KMS-11 (cell line): ENCODE measurements around the gene CYTH4.

Experiments
- H2AFZ ChIP-seq: fragments of 200-600 bp; sonication (generic); 2 replicates; pipeline ENCODE4 v1.6.1; 2016; ENCODE audit warnings: antibody characterized with exemption, mixed run types, low read depth
- H3K27ac ChIP-seq: fragments of 200-600 bp; sonication (generic); 2 replicates; pipeline ENCODE4 v1.6.1; 2016; ENCODE audit warnings: mild to moderate bottlenecking, mixed run types
- H3K27me3 ChIP-seq: fragments of 200-600 bp; sonication (generic); 2 replicates; pipeline ENCODE4 v1.6.1; 2017; ENCODE audit warnings: mild to moderate bottlenecking, low read depth, mixed run types, moderate library complexity; ENCODE audit not compliant: insufficient read depth
- H3K36me3 ChIP-seq: fragments of 200-600 bp; sonication (generic); 2 replicates; pipeline ENCODE4 v1.6.1; 2017; ENCODE audit warnings: mild to moderate bottlenecking, mixed run types; ENCODE audit not compliant: insufficient read depth
- H3K4me1 ChIP-seq: fragments of 200-600 bp; sonication (generic); 2 replicates; pipeline ENCODE4 v1.6.1; 2016; ENCODE audit warnings: mild to moderate bottlenecking, low read depth, mixed run types; ENCODE audit not compliant: poor library complexity, severe bottlenecking
- H3K4me2 ChIP-seq: fragments of 200-600 bp; sonication (generic); 2 replicates; pipeline ENCODE4 v1.7.0; 2016; ENCODE audit warnings: mild to moderate bottlenecking, mixed run types
- H3K4me3 ChIP-seq: fragments of 200-600 bp; sonication (generic); IDR thresholded peaks from 2 replicates; pipeline ENCODE4 v1.6.1; 2017; ENCODE audit warnings: low read depth, low read length, mixed read lengths; ENCODE audit not compliant: insufficient read depth
- H3K79me2 ChIP-seq: fragments of 200-600 bp; sonication (generic); 2 replicates; pipeline ENCODE4 v1.6.1; 2016; ENCODE audit warnings: low read depth, mixed run types; ENCODE audit not compliant: insufficient read depth
- H3K9ac ChIP-seq: fragments of 200-600 bp; sonication (generic); 2 replicates; pipeline ENCODE4 v1.6.1; 2016; ENCODE audit warnings: mild to moderate bottlenecking, mixed run types
- H4K20me1 ChIP-seq: fragments of 200-600 bp; sonication (generic); 2 replicates; pipeline ENCODE4 v1.6.1; 2016; ENCODE audit warnings: mild to moderate bottlenecking, mixed run types; ENCODE audit not compliant: insufficient read depth
- CTCF ChIP-seq: fragments of 200-600 bp; sonication (generic); conservative IDR thresholded peaks from 2 replicates; pipeline ENCODE4 v1.6.1; 2017; ENCODE audit warnings: low read depth, mild to moderate bottlenecking, antibody characterized with exemption, low read length, moderate library complexity, mixed read lengths

Gene CYTH4

GRCh38 chr22:37274380-37274862, 7.9 kb upstream of the CYTH4 start:
- no peak overlapping the region for H3K9ac ChIP-seq
- no peak overlapping the region; the same call in 1 of the 2 replicates for H2AFZ ChIP-seq
- no peak overlapping the region for H3K4me2 ChIP-seq
- no peaks in the 10 kb centered on the region for H4K20me1 ChIP-seq
- no peaks in the 10 kb centered on the region for H3K79me2 ChIP-seq
- no peaks in the 10 kb centered on the region for H3K36me3 ChIP-seq
- H3K27me3 ChIP-seq: peaks cover 42% of the 10 kb centered on the region; the same call in 1 of the 2 replicates
- H3K4me3 ChIP-seq: no peak overlapping the region
- H3K27ac ChIP-seq: no peak overlapping the region
- no peaks in the 10 kb centered on the region for H3K4me1 ChIP-seq
- no peak for TF ChIP-seq CTCF

- H3K27me3 ChIP-seq: peaks cover 44% of the 10 kb centered on the region; the same call in 1 of the 2 replicates
- H2AFZ ChIP-seq: no peak overlapping the region
- no peak overlapping the region for H3K27ac ChIP-seq
- no peaks in the 10 kb centered on the region for H4K20me1 ChIP-seq
- no peak overlapping the region for H3K9ac ChIP-seq
- no peaks in the 10 kb centered on the region for H3K36me3 ChIP-seq
- no peaks in the 10 kb centered on the region for H3K79me2 ChIP-seq
- no peak overlapping the region for H3K4me3 ChIP-seq
- no peaks in the 10 kb centered on the region for H3K4me1 ChIP-seq
- no peak overlapping the region for H3K4me2 ChIP-seq
- no peak for TF ChIP-seq CTCF
Observed at GRCh38 chr22:37275134-37275533, 7.2 kb upstream of the CYTH4 start.

GRCh38 chr22:37275622-37276021, 6.7 kb upstream of the CYTH4 start:
- TF ChIP-seq CTCF: no peak
- H3K27ac ChIP-seq: no peak overlapping the region
- no peak overlapping the region for H3K4me3 ChIP-seq
- no peak overlapping the region for H2AFZ ChIP-seq
- H3K79me2 ChIP-seq: no peaks in the 10 kb centered on the region
- peaks cover 40% of the 10 kb centered on the region; the same call in 1 of the 2 replicates for H3K27me3 ChIP-seq
- no peak overlapping the region for H3K4me2 ChIP-seq
- H4K20me1 ChIP-seq: no peaks in the 10 kb centered on the region
- H3K9ac ChIP-seq: no peak overlapping the region
- no peaks in the 10 kb centered on the region for H3K36me3 ChIP-seq
- H3K4me1 ChIP-seq: no peaks in the 10 kb centered on the region

GRCh38 chr22:37276776-37277175, 5.5 kb upstream of the CYTH4 start:
- no peak overlapping the region for H3K9ac ChIP-seq
- no peak overlapping the region for H3K27ac ChIP-seq
- no peak overlapping the region for H3K4me2 ChIP-seq
- no peaks in the 10 kb centered on the region for H3K4me1 ChIP-seq
- TF ChIP-seq CTCF: no peak
- no peaks in the 10 kb centered on the region for H4K20me1 ChIP-seq
- H3K79me2 ChIP-seq: no peaks in the 10 kb centered on the region
- no peak overlapping the region for H2AFZ ChIP-seq
- H3K27me3 ChIP-seq: peaks cover 38% of the 10 kb centered on the region; the same call in 1 of the 2 replicates
- no peak overlapping the region for H3K4me3 ChIP-seq
- no peaks in the 10 kb centered on the region for H3K36me3 ChIP-seq
